ENCODE data around the gene FSTL4.

Gene FSTL4

GRCh38 chr5:133307275-133307674 is 305.1 kb downstream of the FSTL4 start:
- in situ Hi-C loops (cut with MboI; ENCODE audit: low sequenced_read_pairs): no loop called here

DNA sequence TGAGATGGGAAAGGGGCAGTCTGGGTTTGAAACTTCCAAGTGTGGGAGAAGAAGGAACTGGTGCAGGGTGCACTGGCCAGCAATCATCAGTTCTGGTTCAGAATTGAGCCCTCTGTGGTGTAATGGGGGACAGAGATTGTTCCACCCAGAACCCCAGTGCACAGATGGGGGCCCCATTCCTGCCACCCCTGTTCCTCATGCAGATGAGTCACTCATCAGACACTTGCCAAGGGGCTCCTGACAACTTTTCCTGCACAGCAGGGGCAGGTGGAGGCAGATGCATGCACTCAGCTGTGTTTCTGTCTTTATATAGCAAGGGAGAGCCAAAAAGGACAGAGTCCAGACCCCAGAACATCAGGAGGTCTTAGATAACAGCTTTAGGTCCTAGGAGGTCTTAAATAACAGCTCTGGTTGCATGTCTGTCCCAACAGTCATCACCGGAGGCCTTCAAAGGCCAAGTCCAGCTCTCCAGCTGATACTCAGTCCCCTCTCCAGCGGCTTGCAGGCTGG is 307.6 kb downstream of the FSTL4 start:
- in situ Hi-C loops (cut with MboI; ENCODE audit: low sequenced_read_pairs): no loop called here

- in situ Hi-C loops (cut with MboI; ENCODE audit: low sequenced_read_pairs): no loop called here
These were observed 308.2 kb downstream of the FSTL4 start for GRCh38 chr5:133304178-133304577.

GRCh38 chr5:133303298-133303697 is 309.0 kb downstream of the FSTL4 start:
- in situ Hi-C loops (cut with MboI; ENCODE audit: low sequenced_read_pairs): no loop called here

GRCh38 chr5:133299728-133300127 is 312.6 kb downstream of the FSTL4 start:
- in situ Hi-C loops (cut with MboI; ENCODE audit: low sequenced_read_pairs): no loop called here

DNA sequence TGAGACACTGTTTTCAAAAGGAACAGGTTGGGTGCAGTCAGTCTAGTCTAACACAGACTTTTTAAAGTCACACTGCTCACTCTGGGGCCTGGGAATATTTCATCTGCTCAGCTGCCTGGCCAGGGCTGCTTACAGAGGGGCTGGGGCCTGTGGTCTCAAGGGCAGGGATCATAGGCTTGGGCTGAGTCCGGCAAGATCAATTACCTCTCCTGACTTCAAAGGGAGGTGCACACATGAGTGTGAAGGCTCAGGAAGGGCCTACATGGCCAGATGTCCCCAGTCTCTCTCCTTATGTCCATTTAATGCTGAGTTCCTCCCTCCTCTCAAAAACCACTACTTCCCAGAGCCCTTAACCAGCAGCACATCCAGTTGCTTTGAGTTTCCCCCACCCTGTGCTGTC is 313.3 kb downstream of the FSTL4 start:
- in situ Hi-C loops (cut with MboI; ENCODE audit: low sequenced_read_pairs): no loop called here

DNA sequence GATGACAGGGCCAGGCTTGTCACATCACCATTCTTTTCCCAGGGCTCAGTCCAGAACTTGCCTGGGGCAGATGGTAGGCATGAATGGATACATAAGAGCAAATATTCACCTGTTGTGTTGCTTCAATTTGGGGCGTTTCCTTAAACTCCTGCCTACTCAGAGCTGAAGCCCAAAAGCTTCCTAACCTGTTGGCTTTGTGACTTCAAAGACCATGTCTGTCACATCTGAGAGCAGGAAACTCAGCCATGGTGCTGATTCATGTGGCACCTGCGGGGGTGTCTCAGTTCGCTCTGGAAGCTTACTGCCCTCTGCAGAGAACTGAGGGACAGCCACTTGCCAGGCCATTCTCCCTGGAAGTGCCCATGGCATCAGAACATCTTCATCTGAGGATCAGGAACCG is 313.9 kb downstream of the FSTL4 start:
- in situ Hi-C loops (cut with MboI; ENCODE audit: low sequenced_read_pairs): no loop called here

GRCh38 chr5:133297293-133297692 is 315.0 kb downstream of the FSTL4 start:
- in situ Hi-C loops (cut with MboI; ENCODE audit: low sequenced_read_pairs): no loop called here

- in situ Hi-C loops (cut with MboI; ENCODE audit: low sequenced_read_pairs): no loop called here
These were observed 315.7 kb downstream of the FSTL4 start for GRCh38 chr5:133296624-133297023.

- in situ Hi-C loops (cut with MboI; ENCODE audit: low sequenced_read_pairs): no loop called here
These were observed 316.8 kb downstream of the FSTL4 start for GRCh38 chr5:133295520-133295919.

DNA sequence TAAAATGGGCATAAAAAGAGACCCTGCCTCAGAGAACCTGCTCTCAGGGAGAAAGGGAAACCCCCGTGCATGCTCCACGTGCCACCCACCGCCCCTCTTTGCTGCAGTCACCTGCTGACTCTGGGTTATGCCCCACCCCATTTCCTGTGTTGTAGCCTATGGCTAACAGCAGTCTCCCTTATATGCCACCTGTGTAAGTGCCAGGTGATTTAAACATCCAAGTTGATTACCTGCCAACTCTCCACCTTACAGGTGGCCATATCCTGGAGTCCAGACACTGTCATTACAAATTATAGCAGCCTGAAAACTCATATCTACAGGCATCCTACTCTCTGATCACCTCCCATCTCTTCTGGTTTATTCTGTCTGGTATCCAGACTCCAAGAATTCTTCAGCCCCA is 318.0 kb downstream of the FSTL4 start:
- in situ Hi-C loops (cut with MboI; ENCODE audit: low sequenced_read_pairs): no loop called here

GRCh38 chr5:133293960-133294359 is 318.4 kb downstream of the FSTL4 start:
- in situ Hi-C loops (cut with MboI; ENCODE audit: low sequenced_read_pairs): no loop called here

DNA sequence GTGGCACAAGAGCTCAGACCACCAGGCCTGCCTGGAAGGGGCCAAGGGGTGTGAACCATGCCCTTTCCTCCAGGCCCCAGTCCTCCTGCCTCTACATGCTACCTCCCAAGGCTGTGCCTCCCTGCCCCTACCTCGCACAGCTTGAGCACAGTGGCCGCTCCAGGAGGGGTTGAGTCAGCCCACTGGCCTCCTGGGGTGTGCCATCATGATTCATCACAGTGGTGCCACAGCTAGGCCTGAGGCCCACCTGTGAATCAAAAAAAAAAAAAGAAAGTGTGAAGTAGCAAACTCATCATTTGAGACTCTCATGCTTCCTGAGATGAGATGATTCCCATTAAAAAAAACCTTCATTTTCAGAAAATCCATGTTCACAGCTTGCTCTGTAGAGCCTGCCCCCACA is 320.0 kb downstream of the FSTL4 start:
- in situ Hi-C loops (cut with MboI; ENCODE audit: low sequenced_read_pairs): no loop called here

- in situ Hi-C loops (cut with MboI; ENCODE audit: low sequenced_read_pairs): no loop called here
These were observed 320.8 kb downstream of the FSTL4 start for GRCh38 chr5:133291524-133291923.

GRCh38 chr5:133290669-133291240 is 321.6 kb downstream of the FSTL4 start:
- in situ Hi-C loops (cut with MboI; ENCODE audit: low sequenced_read_pairs): no loop called here

DNA sequence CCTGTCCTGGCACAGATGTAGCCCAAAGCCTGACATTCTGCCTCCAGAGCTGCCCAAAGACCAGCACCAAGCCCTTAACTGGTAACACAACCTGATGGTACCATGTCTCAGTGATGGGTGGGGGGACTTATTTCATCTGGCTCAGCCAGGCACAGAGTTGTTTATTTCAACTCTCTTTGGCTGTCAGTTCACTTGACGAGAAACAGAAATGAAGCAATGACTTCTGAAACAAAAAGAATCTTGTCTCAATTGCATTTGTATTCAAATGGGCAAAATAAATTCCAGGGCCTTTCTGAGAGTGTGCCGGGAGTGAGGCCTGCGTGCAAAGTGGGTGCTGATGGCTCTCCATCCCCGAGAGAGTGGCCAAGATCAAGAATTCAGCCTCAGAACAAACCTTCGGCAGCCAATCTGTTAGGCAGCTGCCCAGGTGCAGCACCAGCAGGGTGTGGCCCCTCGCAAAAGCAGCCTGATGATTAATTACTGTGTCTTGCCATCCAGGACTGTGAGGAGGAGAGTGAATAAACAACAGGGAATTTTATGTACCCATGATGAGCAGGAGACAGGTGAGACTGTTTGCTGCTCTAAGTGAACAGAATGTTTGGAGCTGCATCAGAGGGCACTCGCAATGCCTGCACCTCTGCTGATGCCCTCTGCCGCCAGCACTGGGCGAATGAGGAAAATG is 322.5 kb downstream of the FSTL4 start:
- in situ Hi-C loops (cut with MboI; ENCODE audit: low sequenced_read_pairs): no loop called here

- in situ Hi-C loops (cut with MboI; ENCODE audit: low sequenced_read_pairs): no loop called here
These were observed 324.8 kb downstream of the FSTL4 start for GRCh38 chr5:133287500-133287899.

DNA sequence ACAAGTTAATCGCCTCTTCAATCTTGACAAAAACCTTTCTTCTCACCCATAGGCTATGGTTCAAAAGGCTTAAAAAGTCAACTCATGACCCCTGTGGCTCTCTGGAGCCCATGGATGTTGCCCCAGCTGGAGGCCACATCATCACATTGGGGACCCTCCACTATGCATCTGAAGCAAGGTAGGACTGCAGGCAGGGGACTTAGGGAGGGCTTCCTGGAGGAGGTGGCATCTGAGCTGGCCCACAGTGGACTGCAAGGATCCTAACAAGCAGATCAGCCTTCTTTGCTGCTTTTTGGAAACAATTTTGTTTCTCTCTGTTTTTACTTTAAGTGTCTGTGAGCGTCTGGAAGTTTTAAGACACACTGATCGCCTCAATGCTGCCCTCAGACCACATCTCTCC is 325.9 kb downstream of the FSTL4 start:
- in situ Hi-C loops (cut with MboI; ENCODE audit: low sequenced_read_pairs): no loop called here

- in situ Hi-C loops (cut with MboI; ENCODE audit: low sequenced_read_pairs): no loop called here
These were observed 326.7 kb downstream of the FSTL4 start for GRCh38 chr5:133285583-133286021.

DNA sequence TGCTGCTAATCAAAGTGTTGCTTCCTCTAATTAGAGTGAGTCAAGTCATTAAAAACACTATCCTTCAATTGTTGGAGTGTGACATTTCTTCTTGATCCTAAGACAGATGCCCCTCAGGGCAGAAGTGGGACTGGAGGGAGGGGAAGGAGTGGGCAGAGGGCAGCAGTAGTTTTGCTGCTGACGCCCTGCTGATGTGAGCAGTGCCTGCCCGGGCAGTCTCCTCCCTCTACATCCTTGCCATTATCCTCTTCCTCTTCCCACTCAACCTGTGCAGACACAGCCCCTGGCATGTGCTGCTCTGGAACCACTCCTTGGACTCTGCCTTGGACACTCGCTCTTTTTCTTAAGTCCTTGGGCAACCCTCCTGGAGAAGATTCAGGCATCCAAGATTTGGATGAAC is 328.0 kb downstream of the FSTL4 start:
- in situ Hi-C loops (cut with MboI; ENCODE audit: low sequenced_read_pairs): no loop called here

GRCh38 chr5:133278317-133278716 is 334.0 kb downstream of the FSTL4 start:
- in situ Hi-C loops (cut with MboI; ENCODE audit: low sequenced_read_pairs): no loop called here

DNA sequence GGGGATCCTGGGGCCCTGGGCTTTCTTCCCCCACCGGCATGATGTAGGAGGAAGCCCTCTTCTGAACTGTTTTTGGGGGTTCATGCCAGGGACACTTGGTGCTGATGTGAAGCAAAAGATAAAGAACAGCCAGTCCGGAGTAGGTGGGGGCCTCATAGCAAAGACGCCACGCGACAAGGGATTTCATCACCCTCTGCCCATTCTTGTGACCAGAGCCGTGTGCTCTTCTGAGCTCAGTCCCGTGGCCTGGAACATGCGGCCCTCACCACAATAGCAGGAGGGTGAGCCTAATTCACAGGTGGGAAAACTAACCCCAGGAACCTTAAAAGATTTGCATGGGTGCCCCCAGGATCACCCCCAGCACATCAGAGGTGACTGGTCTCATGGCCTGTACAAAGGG is 334.6 kb downstream of the FSTL4 start:
- in situ Hi-C loops (cut with MboI; ENCODE audit: low sequenced_read_pairs): no loop called here

- in situ Hi-C loops (cut with MboI; ENCODE audit: low sequenced_read_pairs): no loop called here
These were observed 336.2 kb downstream of the FSTL4 start for GRCh38 chr5:133276171-133276570.
